RWPE1 (cell line): Measurements from ENCODE around the gene FAM131C.

Source experiments
- CTCF ChIA-PET: fragments of 350-600 bp; sonication (Branson Sonifier 250); formaldehyde crosslinking; extraction: SDS; loops from one replicate; lab custom pipeline; 2021; lab: Yijun Ruan, JAX
- POLR2A ChIA-PET: fragments of 400-600 bp; formaldehyde crosslinking; extraction: SDS; loops from one replicate; lab custom pipeline; 2020; ENCODE audit warnings: antibody characterized with exemption; ENCODE audit not compliant: low non-redundant PET; lab: Yijun Ruan, JAX
- DNase-seq: peaks from one replicate; pipeline ENCODE4 v3.0.0; 2012; ENCODE audit warnings: low spot score
- H3K27ac ChIP-seq: fragments of 450-650 bp; 2 replicates; pipeline ENCODE4 v1.5.1; 2017
- TF ChIP-seq, protein P1 (sequence below): fragments of 450-650 bp; conservative IDR thresholded peaks from 2 replicates; pipeline ENCODE4 v1.5.1; 2017; ENCODE audit warnings: low read depth, mild to moderate bottlenecking

FAM131C gene

DNA sequence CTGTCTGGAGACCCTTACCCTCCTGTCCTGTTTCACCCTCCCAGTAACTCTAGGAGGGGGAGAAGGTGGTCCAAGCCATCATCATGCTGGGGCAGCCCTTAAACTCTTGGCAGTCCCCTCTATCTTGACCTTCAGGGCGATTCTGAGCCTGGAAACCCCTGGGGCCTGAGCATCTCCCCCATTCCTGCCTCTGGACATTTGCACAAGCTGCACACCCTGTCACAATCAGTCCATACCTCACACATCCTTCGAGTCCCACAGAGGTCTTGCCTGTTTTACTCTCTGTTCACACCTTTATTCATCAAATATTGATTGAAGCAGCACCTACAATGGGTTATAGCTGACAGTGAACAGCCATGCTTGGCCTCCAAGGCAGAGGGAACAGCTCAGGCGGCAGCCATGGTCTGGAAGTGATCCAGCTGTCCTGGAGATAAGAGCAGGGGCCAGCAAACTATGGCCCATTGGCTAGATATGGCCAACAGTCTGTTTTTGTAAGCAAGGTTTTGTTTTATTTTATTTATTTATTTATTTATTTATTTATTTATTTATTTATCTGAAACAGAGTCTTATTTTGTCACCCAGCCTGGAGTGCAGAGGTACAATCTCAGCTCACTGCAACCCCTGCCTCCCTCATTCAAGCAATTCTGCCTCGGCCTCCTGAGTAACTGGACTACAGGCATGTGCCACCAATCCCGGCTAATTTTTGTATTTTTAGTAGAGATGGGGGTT lies 7.1 kb upstream of the FAM131C start:
- CTCF ChIA-PET, result interaction anchor here (0.6 to 1.4 kb wide), 4 partner anchors 51 to 156 kb away, joined by 3 to 4 read pairs (median 4); no protein-coding TSS in a partner anchor
- H3K27ac ChIP-seq, result peak overlapping the region; percentile 59
- POLR2A ChIA-PET, result no interaction called here
- DNase-seq, result no peak
- TF ChIP-seq, protein P1, sequence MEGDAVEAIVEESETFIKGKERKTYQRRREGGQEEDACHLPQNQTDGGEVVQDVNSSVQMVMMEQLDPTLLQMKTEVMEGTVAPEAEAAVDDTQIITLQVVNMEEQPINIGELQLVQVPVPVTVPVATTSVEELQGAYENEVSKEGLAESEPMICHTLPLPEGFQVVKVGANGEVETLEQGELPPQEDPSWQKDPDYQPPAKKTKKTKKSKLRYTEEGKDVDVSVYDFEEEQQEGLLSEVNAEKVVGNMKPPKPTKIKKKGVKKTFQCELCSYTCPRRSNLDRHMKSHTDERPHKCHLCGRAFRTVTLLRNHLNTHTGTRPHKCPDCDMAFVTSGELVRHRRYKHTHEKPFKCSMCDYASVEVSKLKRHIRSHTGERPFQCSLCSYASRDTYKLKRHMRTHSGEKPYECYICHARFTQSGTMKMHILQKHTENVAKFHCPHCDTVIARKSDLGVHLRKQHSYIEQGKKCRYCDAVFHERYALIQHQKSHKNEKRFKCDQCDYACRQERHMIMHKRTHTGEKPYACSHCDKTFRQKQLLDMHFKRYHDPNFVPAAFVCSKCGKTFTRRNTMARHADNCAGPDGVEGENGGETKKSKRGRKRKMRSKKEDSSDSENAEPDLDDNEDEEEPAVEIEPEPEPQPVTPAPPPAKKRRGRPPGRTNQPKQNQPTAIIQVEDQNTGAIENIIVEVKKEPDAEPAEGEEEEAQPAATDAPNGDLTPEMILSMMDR, result no peak

- ChIA-PET POLR2A (no interaction called here), CTCF (interaction anchor here (0.5 to 2.2 kb wide), 36 partner anchors 9 to 1566 kb away, joined by 3 to 29 read pairs (median 4); partner anchors contain the start of gene EPHA2)
- H3K27ac ChIP-seq, result peak overlapping the region; percentile 67
- TF ChIP-seq, protein P1, result peak; percentile 87
- DNase-seq, result peak; percentile 60
These were observed 5.6 kb upstream of the FAM131C start for GRCh38 chr1:16078925-16079656.

DNA sequence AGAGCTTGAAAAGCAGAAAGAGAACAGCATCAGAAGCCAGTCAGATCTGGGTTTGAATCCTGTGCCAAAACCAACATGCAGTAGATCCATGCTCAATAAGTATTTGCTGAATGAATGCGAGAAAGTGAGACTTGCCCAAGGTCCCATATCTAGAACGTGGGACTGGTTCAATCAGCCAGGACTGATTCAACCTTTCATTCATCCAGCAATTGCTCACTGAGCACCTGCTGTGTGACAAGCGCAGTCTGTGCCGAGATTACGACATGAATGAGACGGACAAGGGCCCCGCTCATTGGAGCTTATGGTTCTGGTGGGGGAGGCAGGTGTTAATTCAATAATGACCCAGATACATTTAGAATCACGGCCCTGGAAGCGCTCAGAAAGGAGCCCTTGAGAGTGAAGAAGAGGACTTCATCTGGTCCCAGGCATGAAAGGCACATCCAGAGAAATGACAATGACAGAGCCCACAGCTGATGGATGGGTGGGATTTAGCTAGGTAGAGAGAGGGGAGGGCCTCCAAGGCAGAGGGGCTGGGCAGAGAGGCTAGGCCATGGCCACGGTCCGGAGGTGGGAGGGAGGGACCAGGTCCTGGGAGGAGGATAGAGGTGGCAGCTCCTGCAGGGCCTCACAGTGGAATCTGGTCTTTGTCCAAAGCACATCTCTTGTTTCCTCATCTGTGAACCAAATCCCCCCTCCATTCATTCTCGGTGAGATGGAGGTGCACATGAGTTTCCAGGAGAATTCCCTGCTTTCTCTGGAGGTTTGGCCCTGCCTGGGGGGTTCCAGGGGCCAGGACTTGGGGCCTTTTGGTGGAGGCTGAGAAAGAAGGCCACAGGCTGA lies 4.2 kb upstream of the FAM131C start:
- H3K27ac ChIP-seq, result peak overlapping the region; percentile 73
- POLR2A ChIA-PET, result no interaction called here
- CTCF ChIA-PET, result interaction anchor here (0.6 to 2.2 kb wide), 9 partner anchors 30 to 393 kb away, joined by 3 to 29 read pairs (median 3); no protein-coding TSS in a partner anchor
- TF ChIP-seq, protein P1, result no peak
- DNase-seq, result no peak

DNA sequence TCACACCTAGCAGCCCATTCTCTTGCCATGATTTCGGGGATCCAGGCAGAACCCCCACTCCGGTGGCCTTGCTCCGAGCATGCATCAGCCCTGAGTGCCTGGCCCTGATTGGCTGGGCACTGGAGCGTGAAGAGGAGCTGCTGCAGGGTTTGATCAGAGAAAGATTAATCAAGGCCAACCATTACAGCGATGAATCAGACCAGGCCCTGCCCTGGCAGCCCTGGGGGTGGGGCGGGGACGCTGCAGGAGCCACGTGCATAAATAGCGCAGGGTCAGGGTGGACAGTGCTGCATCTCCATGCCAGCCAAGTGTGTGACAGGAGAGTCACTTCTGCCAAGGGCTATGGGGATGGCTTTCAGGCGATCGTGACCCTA lies 3.4 kb upstream of the FAM131C start:
- DNase-seq, result peak; percentile 76
- CTCF ChIA-PET, result interaction anchor here (0.6 kb wide), 1 partner anchor 111 kb away, joined by 3 read pairs; no protein-coding TSS in a partner anchor
- H3K27ac ChIP-seq, result peak overlapping the region; percentile 73
- TF ChIP-seq, protein P1, result no peak
- POLR2A ChIA-PET, result no interaction called here

GRCh38 chr1:16076031-16076864 lies 2.8 kb upstream of the FAM131C start:
- DNase-seq, result peak; percentile 85
- CTCF ChIA-PET, result interaction anchor here (0.6 to 1.0 kb wide), 4 partner anchors 43 to 219 kb away, joined by 3 to 4 read pairs (median 4); no protein-coding TSS in a partner anchor
- POLR2A ChIA-PET, result no interaction called here
- TF ChIP-seq, protein P1, result no peak
- peak overlapping the region; percentile 73 for H3K27ac ChIP-seq
